NCI-H128 (cell line): ENCODE measurements around the gene TTYH3.
"Not testable (repeated sequence)": the region's sequence is repeated elsewhere in the genome, so short reads cannot be mapped to it uniquely, and the experiment has no call there.

Experiments
- DNase-seq: peaks from one replicate; lab custom pipeline; 2025; ENCODE audit not compliant: unreplicated experiment; lab: John Stamatoyannopoulos, UW

The TTYH3 gene

GRCh38 chr7:2662273-2663120 is 30.7 kb downstream of the TTYH3 start:
- no peak for DNase-seq

GRCh38 chr7:2663121-2663886 is 31.5 kb downstream of the TTYH3 start:
- no peak for DNase-seq

DNA sequence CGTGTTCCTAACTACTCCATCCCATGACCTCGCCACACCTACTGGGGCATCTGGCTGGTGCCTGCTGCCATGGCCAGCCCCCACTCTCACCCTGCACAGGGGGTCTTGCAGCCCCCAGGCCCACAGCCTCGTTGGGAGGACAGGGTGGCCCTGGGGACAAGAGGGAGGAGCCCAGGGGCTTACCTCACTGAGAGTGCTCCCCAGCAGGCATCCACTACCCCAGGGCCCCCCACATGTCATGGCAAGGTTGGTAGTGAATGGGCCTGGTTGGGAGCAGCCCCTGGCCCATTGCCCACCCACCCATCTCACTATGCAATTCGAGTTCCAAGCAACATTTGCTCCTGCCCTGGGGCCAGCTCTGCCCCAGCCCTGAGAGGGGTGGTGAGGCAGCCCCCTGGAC is 32.2 kb downstream of the TTYH3 start:
- DNase-seq = no peak

- DNase-seq = no peak
Observed at GRCh38 chr7:2665359-2665791, 33.6 kb downstream of the TTYH3 start.

DNA sequence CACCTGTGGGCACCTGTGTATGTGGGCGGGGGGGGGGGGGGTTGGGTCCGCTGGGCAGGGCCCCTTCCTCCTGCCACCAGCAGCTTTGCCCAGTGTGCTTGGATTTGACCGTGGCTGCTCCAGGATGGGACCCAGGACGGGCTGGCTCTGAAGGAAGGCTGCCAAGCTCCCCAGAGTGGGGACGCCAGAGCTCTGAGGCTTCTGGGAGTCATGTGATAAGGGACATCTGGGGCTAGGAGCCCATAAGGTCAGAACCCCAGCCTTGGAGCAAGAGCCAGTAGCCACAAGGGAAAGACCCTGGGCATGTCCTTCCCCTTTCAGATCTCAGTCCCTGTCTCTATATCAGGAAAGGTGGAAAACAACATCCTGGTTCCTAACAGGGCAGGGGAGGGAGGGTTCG is 34.4 kb downstream of the TTYH3 start:
- no peak for DNase-seq

GRCh38 chr7:2666588-2667250 is 34.9 kb downstream of the TTYH3 start:
- no peak for DNase-seq

GRCh38 chr7:2667843-2668242 is 36.1 kb downstream of the TTYH3 start:
- no peak for DNase-seq

GRCh38 chr7:2668401-2668800 is 36.6 kb downstream of the TTYH3 start:
- DNase-seq = no peak

DNA sequence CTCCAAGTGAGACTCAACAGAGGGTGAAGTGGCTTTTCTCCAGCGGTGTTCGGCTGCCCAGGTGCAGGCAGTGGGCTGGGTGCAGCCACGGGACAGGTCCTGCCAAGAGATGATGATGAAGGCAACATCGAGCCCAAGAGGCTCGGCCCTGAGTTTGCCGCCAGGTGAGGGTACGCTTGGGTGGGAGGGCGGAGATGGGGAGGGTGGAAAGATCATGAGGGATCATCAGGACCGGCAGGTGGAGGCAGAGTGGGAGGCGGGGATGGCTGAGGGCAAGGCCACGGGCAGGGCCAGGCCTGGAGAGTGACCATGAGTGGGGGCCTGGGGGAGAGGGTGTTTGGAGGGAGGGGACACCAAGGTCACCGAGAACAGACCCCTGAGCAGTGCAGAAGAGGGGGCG is 38.4 kb downstream of the TTYH3 start:
- DNase-seq = no peak

DNA sequence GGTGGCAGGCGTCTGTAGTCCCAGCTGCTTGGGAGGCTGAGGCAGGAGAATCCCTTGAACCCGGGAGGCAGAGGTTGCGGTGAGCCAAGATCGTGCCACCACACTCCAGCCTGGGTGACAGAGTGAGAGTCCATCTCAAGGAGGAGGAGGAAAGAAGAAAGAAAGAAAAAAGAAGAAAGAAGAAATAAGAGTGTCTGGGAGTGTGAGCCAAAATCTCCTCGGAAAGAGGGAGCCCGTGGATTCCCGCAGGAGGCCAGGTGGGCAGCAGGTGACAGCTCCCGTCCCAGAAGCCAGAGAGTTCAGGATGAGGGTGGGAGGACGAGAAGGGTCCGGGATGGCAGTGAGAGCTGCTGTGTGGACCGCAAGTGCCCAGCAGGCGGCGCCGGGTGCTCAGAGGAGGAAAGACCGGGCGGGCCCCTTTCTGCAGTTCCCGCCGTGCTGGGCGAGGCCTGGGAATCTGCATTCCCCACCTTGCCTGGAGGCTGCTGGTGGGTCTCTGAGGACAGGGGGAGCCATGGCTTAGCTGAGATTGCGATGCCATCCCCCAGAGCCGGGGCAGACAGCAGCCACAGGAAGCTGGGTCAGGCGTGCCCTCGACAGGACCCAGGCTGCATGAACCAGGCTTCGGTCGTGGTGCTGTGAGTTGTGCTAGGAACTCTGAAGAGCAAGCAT is 39.1 kb downstream of the TTYH3 start:
- peak; percentile 30 for DNase-seq

GRCh38 chr7:2673214-2673613 is 41.4 kb downstream of the TTYH3 start:
- DNase-seq = not testable (repeated sequence)

- DNase-seq = no peak
Observed at GRCh38 chr7:2673934-2674333, 42.1 kb downstream of the TTYH3 start.

DNA sequence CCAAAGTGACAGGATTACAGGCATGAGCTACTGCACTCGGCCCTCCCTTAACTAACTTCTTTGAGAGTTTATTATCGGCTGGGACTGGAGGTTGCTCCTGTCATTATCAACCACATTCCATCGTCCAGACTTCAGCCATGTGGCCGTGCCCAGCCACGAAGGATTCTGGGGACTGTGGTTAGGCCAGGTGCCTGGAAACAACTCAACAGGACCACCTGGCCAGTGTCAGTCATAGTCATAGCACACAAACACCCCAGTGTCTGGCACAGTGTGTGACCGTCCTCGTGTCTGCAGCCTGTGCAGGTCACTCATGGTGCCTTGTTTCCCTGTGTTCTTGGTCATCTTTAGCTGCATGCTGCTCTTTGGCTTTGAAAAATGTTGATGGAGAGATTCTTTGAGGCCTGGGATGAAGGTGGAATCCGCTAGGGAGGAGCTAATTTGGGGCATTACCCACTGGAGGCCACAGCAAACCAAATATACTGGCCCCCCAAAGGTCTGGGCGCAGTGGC is 43.5 kb downstream of the TTYH3 start:
- DNase-seq = no peak

DNA sequence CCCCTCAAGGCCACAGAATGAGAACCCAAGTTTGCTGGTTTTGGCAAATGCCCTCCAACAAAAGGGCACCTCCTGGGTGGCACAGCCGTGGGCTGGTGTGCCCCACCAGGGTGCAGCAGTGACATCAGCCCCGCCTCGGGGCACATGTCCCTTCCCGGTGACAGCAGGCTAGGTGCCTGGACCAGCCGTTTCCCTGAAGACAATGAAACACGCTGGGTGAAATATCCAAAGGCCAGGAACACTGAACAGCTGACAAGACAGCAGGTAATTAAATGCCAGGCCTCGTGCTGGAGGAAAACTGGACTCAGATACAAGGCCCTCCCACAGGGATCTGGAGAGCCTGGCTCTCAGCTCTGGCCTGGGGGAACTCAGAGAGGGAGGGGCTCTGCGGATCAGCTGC is 44.8 kb downstream of the TTYH3 start:
- DNase-seq = not testable (repeated sequence)

- DNase-seq = not testable (repeated sequence)
Observed at GRCh38 chr7:2678454-2678853, 46.7 kb downstream of the TTYH3 start.

DNA sequence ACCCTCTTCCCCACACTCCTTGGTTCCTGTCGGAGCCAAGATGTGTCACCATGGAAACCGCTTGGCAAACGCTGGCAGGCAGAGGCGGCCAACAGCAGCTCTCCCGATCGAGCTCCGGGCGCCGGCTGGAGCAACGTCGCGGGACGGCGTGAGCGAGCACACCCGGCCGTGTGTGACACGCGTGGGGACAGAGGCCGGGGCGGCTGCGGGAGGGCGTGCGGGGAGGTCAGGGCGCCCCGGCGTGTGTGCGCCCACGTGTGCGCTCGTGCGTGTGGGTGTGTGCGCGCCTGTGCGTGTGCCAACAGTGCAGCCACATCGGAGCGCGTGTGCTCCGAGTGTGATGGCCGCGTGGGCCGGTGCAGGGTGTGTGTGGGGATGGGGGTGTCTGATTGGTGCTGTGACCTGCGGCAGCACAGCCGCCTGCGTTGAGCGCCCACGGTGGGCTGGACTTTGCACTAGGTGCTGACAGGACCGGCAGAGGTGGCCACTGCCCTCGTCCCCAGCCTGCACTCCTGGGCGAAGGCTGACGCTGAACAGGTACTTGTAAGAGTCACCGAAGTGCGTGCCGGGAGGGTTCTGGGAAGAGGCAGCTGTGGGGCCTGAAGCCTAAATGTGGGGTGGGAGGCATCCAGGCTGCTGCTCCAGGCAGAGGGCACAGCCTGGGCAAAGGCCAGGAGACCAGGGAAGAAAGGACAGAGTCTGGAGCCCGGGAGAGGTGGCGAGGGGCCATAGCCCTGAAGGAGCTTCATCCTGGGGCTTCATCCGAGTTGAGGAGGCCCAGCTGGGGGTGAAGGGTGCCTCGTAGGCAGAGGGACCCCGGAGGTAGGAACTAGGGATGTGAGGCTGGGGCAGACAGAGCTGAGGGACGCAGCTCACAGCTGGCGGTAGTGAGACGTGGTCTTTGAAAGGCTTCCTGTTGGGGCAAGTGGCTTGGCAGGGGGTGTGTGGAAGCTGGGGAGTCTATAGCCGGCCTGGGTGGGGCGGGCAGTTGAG is 47.6 kb downstream of the TTYH3 start:
- not testable (repeated sequence) for DNase-seq

DNA sequence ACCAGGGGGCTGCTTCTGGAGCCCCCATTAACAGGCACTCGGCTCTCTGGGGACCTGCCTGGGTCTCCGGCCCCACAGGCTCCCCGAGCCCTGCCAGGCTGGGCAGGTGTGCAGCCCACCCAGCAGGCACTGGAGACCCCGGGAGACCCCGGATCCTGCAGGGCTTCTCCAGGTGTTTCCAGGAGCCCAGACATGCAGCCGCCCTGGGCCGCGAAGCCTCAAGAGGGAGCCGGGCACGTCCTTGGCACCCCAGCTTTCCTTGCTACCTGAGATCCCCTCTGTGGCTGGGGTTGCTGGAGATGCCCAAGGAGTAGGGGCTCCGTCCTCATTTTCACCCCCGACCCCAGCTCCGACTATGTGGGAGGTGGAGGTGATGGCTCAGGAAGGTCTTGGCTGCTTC is 48.5 kb downstream of the TTYH3 start:
- no peak for DNase-seq

DNA sequence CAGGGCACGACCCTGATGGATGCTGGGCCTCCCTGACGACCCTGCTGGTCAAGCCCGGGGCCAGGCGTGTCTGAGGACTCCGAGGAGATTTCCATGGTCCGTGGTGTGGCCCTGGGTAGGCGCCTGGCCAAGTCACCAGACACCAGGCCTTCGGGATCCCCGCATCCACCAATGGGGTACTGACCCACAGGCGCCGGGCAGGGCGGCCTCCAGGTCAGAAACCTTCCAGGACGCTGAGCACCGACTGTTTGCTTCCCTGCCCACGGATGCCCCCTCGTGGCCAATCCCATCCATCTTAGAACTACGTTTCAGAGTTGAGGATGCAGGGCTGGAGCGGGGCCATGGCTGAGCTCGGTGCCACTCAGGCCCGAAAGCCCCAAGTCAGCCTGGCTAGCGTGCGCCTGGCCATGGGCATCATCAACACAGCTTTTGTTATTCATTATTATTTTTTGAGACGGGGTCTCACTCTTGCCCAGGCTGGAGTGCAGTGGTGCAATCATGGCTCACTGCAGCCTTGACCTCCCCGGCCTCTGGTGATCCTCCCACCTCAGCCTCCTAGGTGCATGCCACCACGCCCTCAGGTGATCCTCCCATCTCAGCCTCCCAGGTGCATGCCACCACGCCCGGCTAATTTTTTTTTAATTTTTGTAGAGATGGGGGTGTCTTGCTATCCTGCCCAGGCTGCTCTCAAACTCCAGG is 49.2 kb downstream of the TTYH3 start:
- DNase-seq = no peak
